Ectodermal cell (in vitro differentiated cells): ENCODE measurements around the gene EPHA1.
"Not testable (repeated sequence)": the region's sequence is repeated elsewhere in the genome, so short reads cannot be mapped to it uniquely, and the experiment has no call there.

Experiments
- H3K27ac ChIP-seq: 2 replicates; pipeline ENCODE4 v1.7.0; 2013; ENCODE audit warnings: mild to moderate bottlenecking, low read depth, low read length; ENCODE audit not compliant: insufficient read depth, poor library complexity, severe bottlenecking
- H3K27me3 ChIP-seq: 2 replicates; pipeline ENCODE4 v1.7.0; 2013; ENCODE audit warnings: mild to moderate bottlenecking, low read length; ENCODE audit not compliant: insufficient read depth, control insufficient read depth, poor library complexity, severe bottlenecking
- H3K36me3 ChIP-seq: one replicate; pipeline ENCODE4 v1.7.0; 2013; ENCODE audit warnings: low read length; ENCODE audit not compliant: control insufficient read depth, insufficient read depth
- H3K4me1 ChIP-seq: one replicate; pipeline ENCODE4 v1.7.0; 2013; ENCODE audit warnings: low read length; ENCODE audit not compliant: control insufficient read depth, insufficient read depth
- H3K4me3 ChIP-seq: 2 replicates; pipeline ENCODE4 v1.7.0; 2013; ENCODE audit warnings: low read depth, low read length, control low read depth; ENCODE audit not compliant: insufficient read depth
- H3K9me3 ChIP-seq: 2 replicates; pipeline ENCODE4 v1.7.0; 2013; ENCODE audit warnings: mild to moderate bottlenecking, low read length, moderate library complexity; ENCODE audit not compliant: control insufficient read depth
- WGBS, 2 experiments: methylation state at CpG; one replicate each; pipeline ENCODE4 v1.1.7; 2013; ENCODE audit warnings: missing lambda C conversion rate in 2 of 2; 5-methylcytosine and 5-hydroxymethylcytosine counted together

The EPHA1 gene

GRCh38 chr7:143406002-143406357, 2.7 kb downstream of the EPHA1 start:
- Histone ChIP-seq H3K4me1 (peaks cover 20% of the 10 kb centered on the region), H3K27ac (no peak overlapping the region), H3K4me3 (no peak overlapping the region), H3K27me3 (peaks cover 22% of the 10 kb centered on the region), H3K9me3 (no peaks in the 10 kb centered on the region), H3K36me3 (no peaks in the 10 kb centered on the region)
- 40 to 49% methylated on average over 3 of the region's 3 CpGs for WGBS, 2 experiments

GRCh38 chr7:143405173-143406001, 3.3 kb downstream of the EPHA1 start:
- 68 to 69% methylated on average over 9 of the region's 9 CpGs for WGBS, 2 experiments
- H3K27ac ChIP-seq = no peak overlapping the region
- peaks cover 17% of the 10 kb centered on the region for H3K4me1 ChIP-seq
- no peak overlapping the region for H3K4me3 ChIP-seq
- peaks cover 22% of the 10 kb centered on the region for H3K27me3 ChIP-seq
- H3K36me3 ChIP-seq = no peaks in the 10 kb centered on the region
- H3K9me3 ChIP-seq = no peaks in the 10 kb centered on the region

- not testable (repeated sequence) for H3K27ac ChIP-seq, H3K36me3 ChIP-seq, H3K9me3 ChIP-seq, H3K4me1 ChIP-seq, H3K4me3 ChIP-seq, H3K27me3 ChIP-seq
- 87 to 97% methylated on average over 3 to 4 of the region's 4 CpGs for WGBS, 2 experiments
These were observed 6.4 kb downstream of the EPHA1 start for GRCh38 chr7:143402233-143402632.

GRCh38 chr7:143401265-143401664, 7.4 kb downstream of the EPHA1 start:
- 96% methylated on average over 12 of the region's 12 CpGs for WGBS, 2 experiments
- Histone ChIP-seq H3K9me3 (no peaks in the 10 kb centered on the region), H3K4me3 (no peak overlapping the region), H3K36me3 (no peaks in the 10 kb centered on the region), H3K27ac (no peak overlapping the region), H3K4me1 (no peaks in the 10 kb centered on the region), H3K27me3 (no peaks in the 10 kb centered on the region)

- H3K36me3 ChIP-seq = no peaks in the 10 kb centered on the region
- no peak overlapping the region for H3K4me3 ChIP-seq
- 95 to 97% methylated on average over 20 of the region's 20 CpGs for WGBS, 2 experiments
- H3K9me3 ChIP-seq = no peaks in the 10 kb centered on the region
- no peaks in the 10 kb centered on the region for H3K4me1 ChIP-seq
- no peaks in the 10 kb centered on the region for H3K27me3 ChIP-seq
- no peak overlapping the region for H3K27ac ChIP-seq
These were observed 9.0 kb downstream of the EPHA1 start for GRCh38 chr7:143399642-143400041.

GRCh38 chr7:143399151-143399550, 9.5 kb downstream of the EPHA1 start:
- H3K9me3 ChIP-seq = no peaks in the 10 kb centered on the region
- 92 to 93% methylated on average over 8 of the region's 8 CpGs for WGBS, 2 experiments
- no peak overlapping the region for H3K27ac ChIP-seq
- H3K36me3 ChIP-seq = no peaks in the 10 kb centered on the region
- no peaks in the 10 kb centered on the region for H3K4me1 ChIP-seq
- no peak overlapping the region for H3K4me3 ChIP-seq
- no peaks in the 10 kb centered on the region for H3K27me3 ChIP-seq

- Histone ChIP-seq H3K9me3 (no peaks in the 10 kb centered on the region), H3K27me3 (no peaks in the 10 kb centered on the region), H3K4me1 (no peaks in the 10 kb centered on the region), H3K36me3 (no peaks in the 10 kb centered on the region), H3K27ac (no peak overlapping the region), H3K4me3 (no peak overlapping the region)
- WGBS, 2 experiments = 91 to 95% methylated on average over 14 of the region's 14 CpGs
These were observed 10.0 kb downstream of the EPHA1 start for GRCh38 chr7:143398616-143399015.

- no peak overlapping the region for H3K27ac ChIP-seq
- no peaks in the 10 kb centered on the region for H3K4me1 ChIP-seq
- WGBS, 2 experiments = 93 to 94% methylated on average over 16 of the region's 16 CpGs
- no peak overlapping the region for H3K4me3 ChIP-seq
- H3K27me3 ChIP-seq = no peaks in the 10 kb centered on the region
- H3K36me3 ChIP-seq = no peaks in the 10 kb centered on the region
- no peaks in the 10 kb centered on the region for H3K9me3 ChIP-seq
These were observed 10.7 kb downstream of the EPHA1 start for GRCh38 chr7:143397710-143398530.

- H3K4me1 ChIP-seq = no peaks in the 10 kb centered on the region
- 92 to 93% methylated on average over 28 of the region's 28 CpGs for WGBS, 2 experiments
- no peaks in the 10 kb centered on the region for H3K36me3 ChIP-seq
- H3K27ac ChIP-seq = no peak overlapping the region
- H3K9me3 ChIP-seq = no peaks in the 10 kb centered on the region
- no peaks in the 10 kb centered on the region for H3K27me3 ChIP-seq
- no peak overlapping the region for H3K4me3 ChIP-seq
These were observed 11.8 kb downstream of the EPHA1 start for GRCh38 chr7:143396625-143397556.
